Kasumi-1 (cell line): ENCODE data around the gene GNL1.
"Not testable (repeated sequence)": the region's sequence is repeated elsewhere in the genome, so short reads cannot be mapped to it uniquely, and the experiment has no call there.

Experiments
- DNase-seq, 2 experiments: peaks; one replicate each; lab custom pipeline; 2025; lab: John Stamatoyannopoulos, UW

The GNL1 gene

DNA sequence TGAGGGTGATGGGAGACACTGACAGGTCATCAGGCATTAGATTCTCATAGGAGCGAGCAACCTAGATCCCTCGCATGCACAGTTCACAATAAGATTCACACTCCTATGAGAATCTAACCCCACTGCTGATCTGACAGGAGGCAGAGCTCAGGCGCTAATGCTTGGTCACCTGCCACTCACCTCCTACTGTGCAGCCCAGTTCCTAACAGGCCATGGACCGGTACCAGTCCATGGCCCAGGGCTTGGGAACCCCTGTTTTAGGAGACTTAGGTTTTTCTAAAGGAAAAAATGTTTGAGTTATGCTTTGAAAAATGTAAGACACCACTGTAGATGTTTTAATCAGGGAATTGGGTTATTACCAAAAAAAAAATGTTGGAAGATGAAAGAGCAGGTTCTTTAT lies 60.3 kb downstream of the GNL1 start:
- no peak for DNase-seq

DNA sequence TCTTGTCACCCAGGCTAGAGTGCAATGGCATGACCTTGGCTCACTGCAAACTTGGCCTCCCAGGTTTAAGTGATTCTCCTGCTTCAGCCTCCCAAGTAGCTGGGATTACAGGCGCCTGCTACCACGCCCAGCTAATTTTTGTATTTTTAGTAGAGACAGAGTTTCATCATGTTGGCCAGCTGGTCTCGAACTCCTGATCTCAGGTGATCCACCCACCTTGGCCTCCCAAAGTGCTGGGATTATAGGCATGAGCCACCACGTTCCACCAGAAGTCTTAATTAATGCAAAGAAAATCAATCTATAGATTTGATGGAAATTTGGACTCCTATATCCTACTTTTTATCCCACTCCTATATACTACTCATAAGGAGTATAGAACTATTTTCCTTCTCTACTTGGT lies 61.2 kb downstream of the GNL1 start:
- not testable (repeated sequence) for DNase-seq

DNA sequence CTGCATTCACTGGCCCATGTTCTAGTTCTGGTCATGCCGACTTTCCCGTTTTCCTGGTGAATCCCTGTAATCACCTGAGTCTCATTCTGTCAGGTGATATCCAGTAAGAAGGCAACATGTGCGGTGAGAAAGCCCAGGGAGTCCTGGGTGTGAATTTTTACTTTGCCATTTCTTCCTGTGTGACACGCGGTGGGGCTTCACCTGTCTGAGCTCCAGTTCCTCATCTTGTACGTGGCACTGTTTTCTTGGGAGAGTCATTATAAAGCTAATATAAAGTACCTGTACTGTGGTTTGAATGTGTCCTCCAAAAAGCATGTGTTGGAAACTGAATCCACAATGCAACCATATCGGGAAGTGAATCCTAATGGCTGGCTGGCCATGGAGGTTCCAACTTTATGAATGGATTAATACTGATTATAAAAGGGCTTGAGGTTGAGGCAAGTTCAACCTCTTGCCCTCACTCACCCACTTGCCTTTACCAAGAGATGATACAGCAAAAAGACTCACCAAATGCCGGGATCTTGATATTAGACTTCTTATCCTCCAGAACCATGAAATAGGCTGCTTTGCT lies 61.9 kb downstream of the GNL1 start:
- DNase-seq: no peak

DNA sequence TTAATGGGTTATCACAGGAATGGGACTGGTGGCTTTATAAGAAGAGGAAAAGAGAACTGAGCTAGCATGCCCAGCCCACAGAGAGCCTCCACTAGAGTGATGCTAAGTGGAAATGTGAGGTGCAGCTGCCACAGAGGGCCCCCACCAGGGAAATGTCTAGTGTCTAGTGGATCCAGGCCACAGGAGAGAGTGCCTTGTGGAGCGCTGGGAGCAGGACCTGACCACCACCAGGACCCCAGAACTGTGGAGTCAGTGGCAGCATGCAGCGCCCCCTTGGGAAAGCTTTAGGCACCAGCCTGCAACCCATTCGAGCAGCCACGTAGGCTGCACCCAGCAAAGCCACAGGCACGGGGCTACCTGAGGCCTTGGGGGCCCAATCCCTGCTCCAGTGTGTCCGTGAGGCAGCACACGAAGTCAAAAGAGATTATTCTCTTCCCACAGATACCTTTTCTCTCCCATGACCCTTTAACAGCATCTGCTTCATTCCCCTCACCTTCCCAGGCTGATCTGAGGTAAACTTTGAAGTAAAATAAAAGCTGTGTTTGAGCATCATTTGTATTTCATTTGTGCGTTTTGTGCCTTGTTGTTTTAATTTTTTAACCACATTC lies 62.5 kb downstream of the GNL1 start:
- DNase-seq: no peak

DNA sequence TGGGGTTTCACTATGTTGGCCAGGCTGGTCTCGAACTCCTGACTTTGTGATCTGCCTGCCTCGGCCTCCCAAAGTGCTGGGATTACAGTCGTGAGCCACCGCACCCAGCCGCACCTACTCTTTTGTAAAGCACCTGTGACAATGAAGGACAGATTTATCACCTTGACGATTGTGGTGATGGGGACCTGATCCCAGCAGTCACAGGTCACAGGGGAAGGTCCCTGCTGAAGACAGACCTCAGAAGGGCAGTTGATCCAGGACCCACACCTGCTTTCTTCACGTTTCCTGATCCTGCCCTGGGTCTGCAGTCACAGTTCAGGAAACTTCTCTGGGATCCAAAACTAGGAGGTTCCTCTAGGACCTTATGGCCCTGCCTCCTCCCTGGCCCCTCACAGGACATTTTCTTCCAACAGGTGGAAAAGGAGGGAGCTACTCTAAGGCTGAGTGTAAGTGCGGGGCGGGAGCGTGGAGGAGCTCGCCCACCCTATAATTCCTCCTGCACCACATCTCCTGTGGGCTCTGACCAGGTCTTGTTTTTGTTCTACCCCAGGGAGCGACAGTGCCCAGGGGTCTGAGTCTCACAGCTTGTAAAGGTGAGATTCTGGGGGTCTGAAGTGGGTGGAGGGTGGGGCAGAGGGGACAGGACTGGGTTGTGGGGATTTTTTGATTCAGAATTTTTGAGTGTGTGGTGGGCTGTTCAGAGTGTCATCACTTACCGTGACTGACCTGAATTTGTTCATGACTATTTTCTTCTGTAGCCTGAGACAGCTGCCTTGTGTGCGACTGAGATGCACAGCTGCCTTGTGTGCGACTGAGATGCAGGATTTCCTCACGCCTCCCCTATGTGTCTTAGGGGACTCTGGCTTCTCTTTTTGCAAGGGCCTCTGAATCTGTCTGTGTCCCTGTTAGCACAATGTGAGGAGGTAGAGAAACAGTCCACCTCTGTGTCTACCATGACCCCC lies 64.0 kb downstream of the GNL1 start:
- DNase-seq: no peak
